ES-I3 (cell line): ENCODE measurements around the gene ITGB4.

ENCODE experiments used
- H3K36me3 ChIP-seq: 2 replicates; pipeline ENCODE4 v1.6.1; 2013; ENCODE audit warnings: mild to moderate bottlenecking, low read length, control low read depth, moderate library complexity; ENCODE audit not compliant: insufficient read depth
- H3K4me1 ChIP-seq: 2 replicates; pipeline ENCODE4 v1.6.1; 2013; ENCODE audit warnings: mild to moderate bottlenecking, control low read depth, low read length; ENCODE audit not compliant: insufficient read depth
- H3K9ac ChIP-seq: 2 replicates; pipeline ENCODE4 v1.6.1; 2013; ENCODE audit warnings: low read depth, mild to moderate bottlenecking, low read length, moderate library complexity
- H3K9me3 ChIP-seq: 2 replicates; pipeline ENCODE4 v1.6.1; 2013; ENCODE audit warnings: mild to moderate bottlenecking, low read length, moderate library complexity; ENCODE audit not compliant: control insufficient read depth, insufficient read depth

The ITGB4 gene

GRCh38 chr17:75748706-75749105 is 27.4 kb downstream of the ITGB4 start:
- no peaks in the 10 kb centered on the region for H3K9me3 ChIP-seq
- no peaks in the 10 kb centered on the region for H3K36me3 ChIP-seq
- H3K9ac ChIP-seq, result no peak overlapping the region
- H3K4me1 ChIP-seq, result no peaks in the 10 kb centered on the region

- peaks cover 6% of the 10 kb centered on the region; the same call in 1 of the 2 replicates for H3K4me1 ChIP-seq
- no peak overlapping the region for H3K9ac ChIP-seq
These were observed 28.5 kb downstream of the ITGB4 start for GRCh38 chr17:75749545-75750389.

GRCh38 chr17:75750661-75751423 is 29.6 kb downstream of the ITGB4 start:
- H3K4me1 ChIP-seq, result peaks cover 9% of the 10 kb centered on the region; the same call in 1 of the 2 replicates
- no peak overlapping the region for H3K9ac ChIP-seq
- H3K9me3 ChIP-seq, result no peaks in the 10 kb centered on the region
- no peaks in the 10 kb centered on the region for H3K36me3 ChIP-seq

More at GRCh38 chr17:75749545-75750389, 28.5 kb downstream of the ITGB4 start:
- H3K9me3 ChIP-seq, result no peaks in the 10 kb centered on the region
- no peaks in the 10 kb centered on the region for H3K36me3 ChIP-seq

- H3K4me1 ChIP-seq, result peaks cover 9% of the 10 kb centered on the region; the same call in 1 of the 2 replicates
- H3K9me3 ChIP-seq, result no peaks in the 10 kb centered on the region
- no peaks in the 10 kb centered on the region for H3K36me3 ChIP-seq
- H3K9ac ChIP-seq, result no peak overlapping the region
These were observed 30.6 kb downstream of the ITGB4 start for GRCh38 chr17:75751676-75752404.

DNA sequence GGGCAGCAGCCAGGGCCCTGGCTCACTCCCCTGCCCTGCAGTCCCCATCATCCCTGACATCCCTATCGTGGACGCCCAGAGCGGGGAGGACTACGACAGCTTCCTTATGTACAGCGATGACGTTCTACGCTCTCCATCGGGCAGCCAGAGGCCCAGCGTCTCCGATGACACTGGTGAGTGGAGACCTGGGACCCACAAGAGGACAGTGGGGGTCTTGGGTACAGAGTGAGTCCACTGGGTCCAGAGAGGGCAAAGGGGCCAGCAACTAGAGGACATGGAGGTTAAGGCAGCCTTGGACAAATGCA is 31.1 kb downstream of the ITGB4 start:
- H3K36me3 ChIP-seq, result no peaks in the 10 kb centered on the region
- H3K9me3 ChIP-seq, result no peaks in the 10 kb centered on the region
- peaks cover 9% of the 10 kb centered on the region; the same call in 1 of the 2 replicates for H3K4me1 ChIP-seq
- H3K9ac ChIP-seq, result no peak overlapping the region

DNA sequence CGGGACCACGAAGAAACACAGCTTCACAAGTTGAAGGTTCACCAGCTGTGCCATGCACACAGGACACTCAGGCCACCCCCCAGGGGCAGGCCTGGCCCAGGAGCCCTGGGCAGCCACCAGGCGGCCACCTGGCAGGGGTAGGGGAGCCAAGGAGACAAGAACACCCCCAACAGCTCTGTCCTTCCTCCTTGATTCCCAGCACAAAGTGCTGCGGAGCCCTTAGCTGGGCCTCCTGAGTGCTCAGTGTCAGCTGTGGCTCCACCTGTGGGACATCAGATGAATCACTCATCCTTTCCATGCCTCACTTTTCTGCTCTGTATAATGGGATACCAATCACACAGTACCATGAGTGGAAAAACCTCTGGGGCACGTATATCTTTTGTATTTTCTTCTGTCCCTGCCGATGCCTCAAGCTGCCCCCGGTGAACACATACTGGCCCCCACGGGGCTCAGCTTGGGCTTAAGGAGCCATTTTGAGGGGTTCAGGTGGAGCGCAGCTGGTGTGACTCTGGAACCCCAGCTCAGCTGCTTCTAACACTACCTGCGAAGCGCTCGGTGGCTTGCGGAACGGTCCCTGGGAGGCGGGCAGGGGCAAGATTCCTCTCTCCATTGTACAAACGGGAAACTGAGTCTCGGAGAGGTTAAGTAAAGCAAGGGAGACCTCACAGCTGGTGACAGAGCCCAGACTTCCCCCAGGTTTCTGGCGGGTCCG is 31.7 kb downstream of the ITGB4 start:
- Histone ChIP-seq H3K4me1 (peaks cover 9% of the 10 kb centered on the region; the same call in 1 of the 2 replicates), H3K9ac (peak overlapping the region; percentile 60), H3K9me3 (no peaks in the 10 kb centered on the region), H3K36me3 (no peaks in the 10 kb centered on the region)

DNA sequence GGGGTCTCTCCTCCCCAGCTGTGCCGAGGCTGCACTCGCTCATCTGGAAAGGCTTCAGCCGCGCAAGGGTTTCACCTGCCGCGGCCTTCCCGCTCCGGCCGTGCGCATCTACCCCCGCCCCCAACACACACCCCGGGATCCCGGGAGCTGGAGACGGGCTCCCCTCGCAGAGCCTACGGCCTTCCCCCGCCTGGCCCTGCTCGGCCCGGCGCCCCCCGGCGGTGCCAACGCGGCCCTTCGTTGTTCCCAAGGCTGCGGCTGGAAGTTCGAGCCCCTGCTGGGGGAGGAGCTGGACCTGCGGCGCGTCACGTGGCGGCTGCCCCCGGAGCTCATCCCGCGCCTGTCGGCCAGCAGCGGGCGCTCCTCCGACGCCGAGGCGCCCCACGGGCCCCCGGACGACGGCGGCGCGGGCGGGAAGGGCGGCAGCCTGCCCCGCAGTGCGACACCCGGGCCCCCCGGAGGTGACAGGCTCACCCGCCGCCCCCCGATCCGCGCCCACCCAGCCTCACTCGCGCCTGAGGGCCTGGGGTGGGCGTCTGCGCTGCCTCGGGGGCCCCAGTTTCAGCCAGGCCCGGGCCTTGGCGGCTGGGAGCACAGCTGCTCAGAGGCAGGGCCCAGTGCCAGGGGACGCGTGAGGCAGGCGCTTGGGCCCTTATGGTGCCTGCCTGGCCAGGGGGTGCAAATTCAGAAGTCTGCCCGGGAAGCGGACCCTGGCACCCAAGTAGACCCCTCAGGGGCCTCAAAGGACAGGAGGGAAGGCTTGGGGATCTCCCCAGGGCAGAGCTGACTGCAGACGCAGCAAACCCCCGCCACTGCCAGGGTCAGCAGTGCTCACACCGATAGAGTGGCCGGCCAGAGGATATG is 32.5 kb downstream of the ITGB4 start:
- no peaks in the 10 kb centered on the region for H3K9me3 ChIP-seq
- H3K36me3 ChIP-seq, result no peaks in the 10 kb centered on the region
- H3K4me1 ChIP-seq, result peaks cover 9% of the 10 kb centered on the region; the same call in 1 of the 2 replicates
- H3K9ac ChIP-seq, result peak overlapping the region; percentile 60

DNA sequence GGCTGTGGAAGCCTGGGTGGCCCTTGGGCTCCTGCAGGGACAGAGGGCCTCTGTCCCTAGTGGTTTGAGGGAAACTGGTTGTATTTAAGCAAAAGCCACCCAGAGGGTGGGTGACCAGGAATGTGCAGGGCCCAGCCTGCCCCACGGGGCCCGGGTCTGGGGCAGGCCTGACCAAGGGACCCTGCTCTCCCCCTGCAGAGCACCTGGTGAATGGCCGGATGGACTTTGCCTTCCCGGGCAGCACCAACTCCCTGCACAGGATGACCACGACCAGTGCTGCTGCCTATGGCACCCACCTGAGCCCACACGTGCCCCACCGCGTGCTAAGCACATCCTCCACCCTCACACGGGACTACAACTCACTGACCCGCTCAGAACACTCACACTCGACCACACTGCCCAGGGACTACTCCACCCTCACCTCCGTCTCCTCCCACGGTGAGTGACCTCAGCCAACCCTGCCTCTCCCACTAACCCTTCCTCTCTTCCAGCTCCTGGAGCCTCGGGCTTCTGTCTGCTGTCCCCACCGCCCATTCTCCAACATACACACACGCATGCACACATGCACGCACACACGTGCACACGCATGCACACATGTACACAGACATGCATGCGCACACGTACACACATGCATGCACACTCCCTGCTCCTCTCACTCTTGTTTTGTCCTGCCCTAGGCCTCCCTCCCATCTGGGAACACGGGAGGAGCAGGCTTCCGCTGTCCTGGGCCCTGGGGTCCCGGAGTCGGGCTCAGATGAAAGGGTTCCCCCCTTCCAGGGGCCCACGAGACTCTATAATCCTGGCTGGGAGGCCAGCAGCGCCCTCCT is 33.3 kb downstream of the ITGB4 start:
- no peaks in the 10 kb centered on the region for H3K36me3 ChIP-seq
- no peaks in the 10 kb centered on the region for H3K9me3 ChIP-seq
- H3K9ac ChIP-seq, result no peak overlapping the region
- H3K4me1 ChIP-seq, result peaks cover 9% of the 10 kb centered on the region; the same call in 1 of the 2 replicates

DNA sequence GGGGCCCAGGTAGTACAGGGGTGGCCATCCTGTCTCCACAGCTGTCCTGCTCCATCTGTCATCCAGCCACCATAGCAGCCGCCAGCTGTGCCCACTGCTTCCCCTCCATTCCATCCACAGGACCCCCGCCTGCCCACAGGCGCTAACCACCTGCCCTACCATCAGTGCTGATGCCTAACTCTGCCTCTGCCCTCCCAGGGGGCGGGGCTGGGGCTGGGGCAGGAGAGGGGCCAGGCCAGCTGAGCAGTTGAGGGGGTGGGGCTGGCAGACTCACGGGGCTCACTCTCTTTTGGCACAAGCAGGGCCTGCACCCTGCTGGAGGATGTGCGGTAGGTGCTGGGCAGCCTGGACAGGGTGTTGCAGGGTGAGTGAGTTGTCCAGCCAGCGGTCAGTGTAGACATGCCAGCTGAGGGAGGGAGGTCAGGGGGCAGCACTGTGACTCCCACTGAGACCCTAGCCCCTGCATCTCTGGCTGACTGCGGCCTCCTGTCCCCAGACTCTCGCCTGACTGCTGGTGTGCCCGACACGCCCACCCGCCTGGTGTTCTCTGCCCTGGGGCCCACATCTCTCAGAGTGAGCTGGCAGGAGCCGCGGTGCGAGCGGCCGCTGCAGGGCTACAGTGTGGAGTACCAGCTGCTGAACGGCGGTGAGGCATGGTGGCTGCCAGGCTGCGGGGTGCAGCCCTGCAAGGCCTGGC is 34.1 kb downstream of the ITGB4 start:
- H3K36me3 ChIP-seq, result no peaks in the 10 kb centered on the region
- peaks cover 9% of the 10 kb centered on the region; the same call in 1 of the 2 replicates for H3K4me1 ChIP-seq
- no peaks in the 10 kb centered on the region for H3K9me3 ChIP-seq
- H3K9ac ChIP-seq, result no peak overlapping the region

- Histone ChIP-seq H3K9ac (no peak overlapping the region), H3K4me1 (peaks cover 9% of the 10 kb centered on the region; the same call in 1 of the 2 replicates), H3K36me3 (no peaks in the 10 kb centered on the region), H3K9me3 (no peaks in the 10 kb centered on the region)
These were observed 34.7 kb downstream of the ITGB4 start for GRCh38 chr17:75755990-75756389.

GRCh38 chr17:75756451-75757085 is 35.3 kb downstream of the ITGB4 start:
- Histone ChIP-seq H3K9me3 (no peaks in the 10 kb centered on the region), H3K9ac (no peak overlapping the region), H3K4me1 (peaks cover 9% of the 10 kb centered on the region; the same call in 1 of the 2 replicates), H3K36me3 (no peaks in the 10 kb centered on the region)
